Astrocyte (in vitro differentiated cells and primary cell): ENCODE data around the gene SMARCA5. TPM values are rescaled to one million over a fixed set of nuclear protein-coding genes. Genes with fewer than 3 reads are reported as not detected.
"Not testable (repeated sequence)": the region's sequence is repeated elsewhere in the genome, so short reads cannot be mapped to it uniquely, and the experiment has no call there.

ENCODE experiments used
- DNase-seq: peaks from one replicate; pipeline ENCODE4 v3.0.0-alpha.2; 2010; ENCODE audit warnings: low read depth
- FAIRE-seq: peaks from 2 replicates; lab custom pipeline; 2011; peaks lifted over from hg19 to GRCh38; lab: Jason Lieb, UNC
- H2AFZ ChIP-seq: 2 replicates; pipeline ENCODE4 v1.6.0; 2012; ENCODE audit warnings: low read depth, low read length, inconsistent platforms
- H3K27ac ChIP-seq: 2 replicates; pipeline ENCODE4 v1.5.1; 2011; ENCODE audit warnings: low read depth, low read length, inconsistent platforms
- H3K27me3 ChIP-seq: 2 replicates; pipeline ENCODE4 v1.6.0; 2011; ENCODE audit warnings: low read length, inconsistent platforms; ENCODE audit not compliant: insufficient read depth
- H3K36me3 ChIP-seq: 2 replicates; pipeline ENCODE4 v1.5.1; 2011; ENCODE audit warnings: low read length, inconsistent platforms; ENCODE audit not compliant: insufficient read depth
- H3K4me1 ChIP-seq: 2 replicates; pipeline ENCODE4 v1.5.1; 2011; ENCODE audit warnings: low read length, inconsistent platforms; ENCODE audit not compliant: insufficient read depth
- H3K4me2 ChIP-seq: 2 replicates; pipeline ENCODE4 v1.6.0; 2012; ENCODE audit warnings: low read length, inconsistent platforms
- H3K4me3 ChIP-seq: 2 replicates; pipeline ENCODE4 v1.5.1; 2011; ENCODE audit warnings: low read depth, mild to moderate bottlenecking, low read length, inconsistent platforms; ENCODE audit not compliant: insufficient read depth
- H3K79me2 ChIP-seq: 2 replicates; pipeline ENCODE4 v1.6.0; 2012; ENCODE audit warnings: mild to moderate bottlenecking, low read length, inconsistent platforms; ENCODE audit not compliant: insufficient read depth
- H3K9ac ChIP-seq: 2 replicates; pipeline ENCODE4 v1.6.0; 2012; ENCODE audit warnings: mild to moderate bottlenecking, low read length, inconsistent platforms
- H3K9me3 ChIP-seq: 2 replicates; pipeline ENCODE4 v1.5.1; 2012; ENCODE audit warnings: low read depth, mild to moderate bottlenecking, low read length, inconsistent platforms; ENCODE audit not compliant: insufficient read depth
- H4K20me1 ChIP-seq: 2 replicates; pipeline ENCODE4 v1.6.0; 2012; ENCODE audit warnings: low read length, inconsistent platforms; ENCODE audit not compliant: insufficient read depth
- H3K27ac Mint-ChIP-seq: one replicate; pipeline ENCODE4 v1.8.0; 2021; ENCODE audit warnings: mild to moderate bottlenecking, mixed read lengths; ENCODE audit not compliant: unreplicated experiment
- H3K27me3 Mint-ChIP-seq: one replicate; pipeline ENCODE4 v1.8.0; 2021; ENCODE audit warnings: low read depth, mixed read lengths; ENCODE audit not compliant: unreplicated experiment
- H3K36me3 Mint-ChIP-seq: one replicate; pipeline ENCODE4 v1.8.0; 2021; ENCODE audit warnings: low read depth, mixed read lengths; ENCODE audit not compliant: unreplicated experiment
- H3K4me1 Mint-ChIP-seq: one replicate; pipeline ENCODE4 v1.8.0; 2021; ENCODE audit warnings: low read depth, mixed read lengths; ENCODE audit not compliant: unreplicated experiment
- H3K4me3 Mint-ChIP-seq: one replicate; pipeline ENCODE4 v1.8.0; 2021; ENCODE audit warnings: mild to moderate bottlenecking, moderate library complexity, mixed read lengths; ENCODE audit not compliant: unreplicated experiment
- H3K9me3 Mint-ChIP-seq: one replicate; pipeline ENCODE4 v1.8.0; 2021; ENCODE audit warnings: mild to moderate bottlenecking, mixed read lengths; ENCODE audit not compliant: unreplicated experiment
- EZH2 ChIP-seq: IDR thresholded peaks from 2 replicates; pipeline ENCODE4 v1.6.1; 2012; ENCODE audit warnings: mild to moderate bottlenecking, low read length, inconsistent platforms; ENCODE audit not compliant: insufficient read depth
- total RNA-seq: library from RNA; stranded (reverse); gene quantifications from 2 replicates; pipeline ENCODE4 v1.2.1, GENCODE V29; 2021
- TF ChIP-seq, protein P1 (sequence below): IDR thresholded peaks from 2 replicates; pipeline ENCODE4 v1.5.1; 2011; ENCODE audit warnings: low read depth, mild to moderate bottlenecking, inconsistent platforms, low read length, moderate library complexity; ENCODE audit not compliant: insufficient read depth

SMARCA5 gene
- total RNA-seq, 1 donor from 2014 or later = 69.0 TPM

DNA sequence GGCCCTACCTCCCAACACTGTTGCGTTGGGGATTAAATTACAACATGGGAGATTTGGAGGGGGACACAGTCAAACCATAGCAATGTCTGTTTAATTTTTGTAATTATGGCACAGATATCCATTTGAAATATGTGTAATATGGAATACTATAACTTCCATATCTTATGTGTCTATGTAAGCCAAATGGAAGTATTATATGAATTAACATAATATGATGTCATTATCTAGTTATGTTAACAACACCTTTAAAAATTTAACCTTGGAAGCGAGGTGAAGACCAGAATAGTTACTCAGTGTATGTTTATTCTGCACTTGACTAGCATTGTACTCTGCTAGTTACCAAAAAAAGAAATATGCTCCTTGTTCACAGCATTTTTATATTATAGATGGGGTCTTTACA is 4.3 kb downstream of the SMARCA5 start:
- Histone ChIP-seq H3K4me2 (no peak overlapping the region), H3K27me3 (no peaks in the 10 kb centered on the region), H2AFZ (no peak overlapping the region), H3K4me3 (no peak overlapping the region), H3K9ac (no peak overlapping the region), H3K36me3 (peaks cover 28% of the 10 kb centered on the region), H3K79me2 (peaks cover 94% of the 10 kb centered on the region), H4K20me1 (peaks cover 70% of the 10 kb centered on the region), H3K9me3 (no peaks in the 10 kb centered on the region), H3K27ac (no peak overlapping the region), H3K4me1 (peaks cover 13% of the 10 kb centered on the region)
- Mint-ChIP-seq H3K4me1 (peaks cover 13% of the 10 kb centered on the region), H3K4me3 (no peak overlapping the region), H3K9me3 (no peaks in the 10 kb centered on the region), H3K27ac (no peak overlapping the region), H3K36me3 (peaks cover 4% of the 10 kb centered on the region), H3K27me3 (no peaks in the 10 kb centered on the region)
- TF ChIP-seq, protein P1, sequence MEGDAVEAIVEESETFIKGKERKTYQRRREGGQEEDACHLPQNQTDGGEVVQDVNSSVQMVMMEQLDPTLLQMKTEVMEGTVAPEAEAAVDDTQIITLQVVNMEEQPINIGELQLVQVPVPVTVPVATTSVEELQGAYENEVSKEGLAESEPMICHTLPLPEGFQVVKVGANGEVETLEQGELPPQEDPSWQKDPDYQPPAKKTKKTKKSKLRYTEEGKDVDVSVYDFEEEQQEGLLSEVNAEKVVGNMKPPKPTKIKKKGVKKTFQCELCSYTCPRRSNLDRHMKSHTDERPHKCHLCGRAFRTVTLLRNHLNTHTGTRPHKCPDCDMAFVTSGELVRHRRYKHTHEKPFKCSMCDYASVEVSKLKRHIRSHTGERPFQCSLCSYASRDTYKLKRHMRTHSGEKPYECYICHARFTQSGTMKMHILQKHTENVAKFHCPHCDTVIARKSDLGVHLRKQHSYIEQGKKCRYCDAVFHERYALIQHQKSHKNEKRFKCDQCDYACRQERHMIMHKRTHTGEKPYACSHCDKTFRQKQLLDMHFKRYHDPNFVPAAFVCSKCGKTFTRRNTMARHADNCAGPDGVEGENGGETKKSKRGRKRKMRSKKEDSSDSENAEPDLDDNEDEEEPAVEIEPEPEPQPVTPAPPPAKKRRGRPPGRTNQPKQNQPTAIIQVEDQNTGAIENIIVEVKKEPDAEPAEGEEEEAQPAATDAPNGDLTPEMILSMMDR = no peak
- no peak for TF ChIP-seq EZH2
- DNase-seq (no peak), FAIRE-seq (no peak)

DNA sequence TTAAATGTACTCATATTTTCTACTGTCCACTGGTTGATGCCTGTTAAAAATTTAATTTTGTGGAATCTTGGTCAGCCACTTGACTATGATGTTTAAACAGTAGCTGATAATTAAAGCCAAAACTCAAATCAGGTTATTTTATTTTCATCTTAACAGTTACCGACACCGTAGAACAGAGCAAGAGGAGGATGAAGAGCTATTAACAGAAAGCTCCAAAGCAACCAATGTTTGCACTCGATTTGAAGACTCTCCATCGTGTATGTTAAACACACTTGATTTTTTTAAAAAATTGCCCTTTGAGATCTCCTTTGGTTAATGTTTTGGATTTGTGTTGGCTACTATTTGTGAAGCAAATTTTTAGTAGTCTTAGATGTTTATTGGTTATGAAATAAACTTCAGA is 10.7 kb downstream of the SMARCA5 start:
- DNase-seq = no peak
- H3K9me3 ChIP-seq = no peaks in the 10 kb centered on the region
- peaks cover 71% of the 10 kb centered on the region for H3K79me2 ChIP-seq
- no peaks in the 10 kb centered on the region for H3K4me1 ChIP-seq
- H3K4me3 ChIP-seq = no peak overlapping the region
- H4K20me1 ChIP-seq = peaks cover 43% of the 10 kb centered on the region
- H3K4me2 ChIP-seq = no peak overlapping the region
- Mint-ChIP-seq H3K36me3 (peaks cover 13% of the 10 kb centered on the region), H3K9me3 (no peaks in the 10 kb centered on the region), H3K27ac (no peak overlapping the region), H3K4me1 (peaks cover 4% of the 10 kb centered on the region), H3K27me3 (no peaks in the 10 kb centered on the region), H3K4me3 (no peak overlapping the region)
- no peaks in the 10 kb centered on the region for H3K27me3 ChIP-seq
- no peak overlapping the region for H3K27ac ChIP-seq
- no peak overlapping the region for H3K9ac ChIP-seq
- TF ChIP-seq, protein P1 = no peak
- no peak for TF ChIP-seq EZH2
- peaks cover 47% of the 10 kb centered on the region for H3K36me3 ChIP-seq
- FAIRE-seq = no peak
- H2AFZ ChIP-seq = no peak overlapping the region

DNA sequence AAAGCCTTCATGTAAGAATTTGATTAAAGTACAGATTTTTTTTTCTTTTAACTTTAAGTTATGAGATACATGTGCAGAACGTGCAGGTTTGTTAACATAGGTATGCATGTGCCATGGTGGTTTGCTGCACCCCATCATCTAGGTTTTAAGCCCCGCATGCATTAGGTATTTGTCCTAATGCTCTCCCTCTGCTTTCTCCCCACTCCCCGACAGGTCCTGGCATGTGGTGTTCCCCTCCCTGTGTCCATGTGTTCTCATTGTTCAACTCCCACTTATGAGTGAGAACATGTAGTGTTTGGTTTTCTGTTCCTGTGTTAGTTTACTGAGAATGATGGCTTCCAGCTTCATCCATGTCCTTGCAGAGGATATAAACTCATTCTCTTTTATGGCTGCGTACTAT is 14.5 kb downstream of the SMARCA5 start:
- not testable (repeated sequence) for H3K4me3 Mint-ChIP-seq, H3K4me1 Mint-ChIP-seq, H3K27me3 Mint-ChIP-seq, H3K4me1 ChIP-seq, H3K9ac ChIP-seq, FAIRE-seq, H3K27ac ChIP-seq, H3K9me3 Mint-ChIP-seq, DNase-seq, H3K4me3 ChIP-seq, H3K9me3 ChIP-seq, H3K27me3 ChIP-seq, H2AFZ ChIP-seq, H3K4me2 ChIP-seq
- Histone ChIP-seq H4K20me1 (peaks cover 35% of the 10 kb centered on the region), H3K79me2 (peaks cover 45% of the 10 kb centered on the region), H3K36me3 (peaks cover 55% of the 10 kb centered on the region)
- peak overlapping the region; percentile 51 for H3K27ac Mint-ChIP-seq
- H3K36me3 Mint-ChIP-seq = peaks cover 10% of the 10 kb centered on the region
